Activated T-cell treated with anti-CD3 and anti-CD28 coated beads for 48 hours (primary cell): ENCODE measurements around the gene SCGB1D1.
"Not testable (repeated sequence)": the region's sequence is repeated elsewhere in the genome, so short reads cannot be mapped to it uniquely, and the experiment has no call there.

Source experiments
- DNase-seq: peaks from one replicate; pipeline ENCODE4 v3.0.0-alpha.2; 2020; ENCODE audit warnings: low read depth

The SCGB1D1 gene

GRCh38 chr11:62166371-62166770 is 23.6 kb upstream of the SCGB1D1 start:
- no peak for DNase-seq

GRCh38 chr11:62169448-62169847 is 20.6 kb upstream of the SCGB1D1 start:
- DNase-seq = no peak

DNA sequence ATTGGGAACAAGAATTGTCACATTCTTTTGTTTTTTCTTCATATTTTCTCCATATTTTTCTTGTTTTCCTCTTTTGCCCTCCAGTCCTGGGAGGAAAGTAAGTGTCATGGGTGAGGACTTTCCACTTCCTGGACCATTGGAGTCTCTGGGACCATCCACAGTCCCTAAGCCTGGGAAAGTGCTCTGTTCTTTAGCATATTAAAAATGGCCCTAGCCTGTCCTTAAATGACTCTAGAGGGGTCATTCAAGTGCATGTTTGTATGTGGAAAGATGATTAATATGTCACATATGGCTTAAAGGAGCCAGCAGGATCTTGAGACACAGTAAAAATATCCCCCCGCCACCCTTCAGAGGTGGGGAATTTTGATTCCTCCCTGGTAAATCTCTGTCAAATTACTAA is 20.1 kb upstream of the SCGB1D1 start:
- DNase-seq = no peak

GRCh38 chr11:62171261-62171723 is 18.7 kb upstream of the SCGB1D1 start:
- peak; percentile 56 for DNase-seq

DNA sequence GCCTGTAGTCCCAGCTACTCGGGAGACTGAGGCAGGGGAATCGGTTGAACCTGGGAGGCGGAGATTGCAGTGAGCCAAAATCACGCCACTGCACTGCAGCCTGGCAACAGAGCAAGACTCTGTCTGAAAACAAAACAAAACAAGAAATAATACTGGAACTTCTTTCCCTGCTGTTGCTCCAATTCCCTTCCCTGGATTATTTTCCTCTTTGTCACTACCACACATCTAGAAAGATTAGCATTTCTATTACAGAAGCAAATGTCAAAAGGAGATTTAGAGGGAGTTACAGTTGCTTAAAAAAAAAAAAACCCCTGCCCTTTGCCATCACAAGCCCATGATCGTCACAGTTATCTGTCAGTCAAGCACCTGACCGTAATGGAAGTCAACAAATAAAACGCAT is 17.7 kb upstream of the SCGB1D1 start:
- no peak for DNase-seq

DNA sequence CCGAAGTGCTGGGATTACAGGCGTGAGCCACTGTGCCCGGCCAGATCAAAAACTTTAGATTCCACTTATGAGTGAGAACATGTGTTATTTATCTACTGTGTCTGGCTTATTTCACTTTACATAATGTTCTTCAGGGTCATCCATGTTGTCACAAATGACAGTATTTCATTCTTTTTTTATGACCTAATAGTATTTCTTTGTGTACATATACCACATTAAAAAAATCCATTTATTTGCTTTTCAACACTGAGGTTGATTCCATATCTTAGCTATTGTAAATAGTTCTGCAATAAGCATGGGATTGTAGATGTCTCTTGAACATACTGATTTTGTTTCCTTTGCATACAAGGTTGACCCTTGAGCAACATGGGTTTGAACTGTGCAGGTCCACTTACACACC is 13.2 kb upstream of the SCGB1D1 start:
- no peak for DNase-seq

DNA sequence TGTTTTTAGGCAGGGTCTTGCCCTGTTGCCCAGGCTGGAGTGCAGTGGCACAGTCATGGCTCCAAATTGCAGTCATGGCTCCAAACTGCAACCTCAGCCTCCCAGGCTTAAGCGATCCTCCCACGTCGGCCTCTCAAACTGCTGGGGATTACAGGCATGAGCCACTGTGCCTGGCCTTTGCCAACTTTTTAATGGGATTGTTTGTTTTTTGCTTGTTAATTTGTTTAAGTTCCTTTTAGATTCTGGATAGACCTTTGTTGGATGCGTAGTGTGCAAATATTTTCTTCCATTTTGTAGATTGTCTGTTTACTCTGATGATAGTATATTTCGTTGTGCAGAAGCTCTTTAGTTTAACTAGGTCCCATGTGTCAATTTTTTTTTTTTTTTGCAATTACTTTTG is 10.0 kb upstream of the SCGB1D1 start:
- DNase-seq = no peak

DNA sequence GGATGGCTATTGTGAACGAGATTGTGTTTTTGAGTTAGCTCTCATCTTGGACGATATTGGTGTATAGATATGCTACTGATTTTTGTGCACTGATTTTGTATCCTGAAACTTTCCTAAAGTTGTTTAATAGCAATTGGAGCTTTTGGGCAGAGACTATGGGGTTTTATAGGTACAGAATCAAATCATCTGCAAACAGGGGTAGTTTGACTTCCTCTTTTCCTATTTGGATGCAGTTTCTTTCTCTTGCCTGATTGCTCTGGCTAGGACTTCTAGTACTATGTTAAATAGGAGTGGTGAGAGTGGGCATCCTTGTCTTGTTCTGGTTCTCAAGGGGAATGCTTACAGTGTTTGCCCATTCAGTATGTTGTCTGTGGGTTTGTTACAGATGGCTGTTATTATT is 8.9 kb upstream of the SCGB1D1 start:
- DNase-seq = no peak

DNA sequence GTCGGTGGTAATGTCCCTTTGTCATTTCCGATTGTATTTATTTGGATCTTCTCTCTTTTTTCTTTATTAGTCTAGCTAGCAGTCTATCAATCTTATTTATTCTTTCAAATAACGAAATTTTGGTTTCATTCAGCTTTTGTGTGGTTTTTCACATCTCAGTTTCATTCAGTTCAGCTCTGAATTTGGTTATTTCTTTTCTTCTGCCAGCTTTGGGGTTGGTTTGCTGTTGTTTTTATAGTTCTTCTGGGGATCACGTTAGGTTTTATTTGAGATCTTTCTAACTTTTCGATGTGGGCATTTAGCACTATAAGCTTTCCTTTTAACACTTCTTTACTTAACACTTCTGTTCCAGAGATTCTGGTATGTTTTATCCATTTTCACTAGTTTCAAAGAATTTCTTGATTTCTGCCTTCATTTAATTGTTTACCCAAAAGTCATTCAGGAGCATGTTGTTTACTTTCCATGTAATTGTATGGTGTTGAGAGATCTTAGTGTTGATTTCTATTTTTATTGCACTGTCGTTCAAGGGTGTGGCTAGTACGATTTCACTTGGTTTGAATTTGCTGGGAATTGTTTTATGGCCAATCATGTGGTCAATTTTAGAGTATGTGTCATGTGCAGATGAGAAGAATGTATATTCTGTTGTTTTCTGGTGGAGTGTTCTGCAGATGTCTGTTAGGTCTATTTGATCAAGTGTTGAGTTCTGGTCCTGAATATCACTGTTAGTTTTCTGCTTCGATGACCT is 7.7 kb upstream of the SCGB1D1 start:
- DNase-seq = no peak

DNA sequence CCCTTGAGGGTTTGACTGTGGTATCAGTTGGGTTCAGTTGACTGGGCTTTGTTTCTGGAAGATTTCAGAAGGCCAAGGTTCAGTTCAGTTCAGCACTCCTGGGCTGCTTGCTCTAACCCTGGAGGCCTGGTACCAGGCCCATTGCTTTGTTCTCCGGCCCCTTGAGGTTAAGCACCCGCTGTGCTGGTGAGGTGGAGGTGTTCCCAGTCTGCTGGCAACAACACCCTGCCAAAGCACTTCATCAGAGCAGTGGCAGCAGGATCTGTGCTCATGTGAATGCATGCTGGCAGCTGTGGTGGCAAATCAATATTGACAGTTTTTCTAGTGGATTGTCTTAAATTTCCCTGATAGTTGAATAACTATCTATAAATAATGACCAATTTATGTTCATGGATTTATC is 3.8 kb upstream of the SCGB1D1 start:
- DNase-seq = no peak

GRCh38 chr11:62193952-62194351 is 3.9 kb downstream of the SCGB1D1 start:
- no peak for DNase-seq

- not testable (repeated sequence) for DNase-seq
These were observed 5.0 kb downstream of the SCGB1D1 start for GRCh38 chr11:62195010-62195409.

- DNase-seq = no peak
These were observed 5.9 kb downstream of the SCGB1D1 start for GRCh38 chr11:62195945-62196344.

GRCh38 chr11:62197400-62197799 is 7.4 kb downstream of the SCGB1D1 start:
- not testable (repeated sequence) for DNase-seq

GRCh38 chr11:62201376-62201775 is 11.4 kb downstream of the SCGB1D1 start:
- DNase-seq = no peak

- no peak for DNase-seq
These were observed 12.9 kb downstream of the SCGB1D1 start for GRCh38 chr11:62202910-62203309.

GRCh38 chr11:62204430-62204829 is 14.4 kb downstream of the SCGB1D1 start:
- no peak for DNase-seq

DNA sequence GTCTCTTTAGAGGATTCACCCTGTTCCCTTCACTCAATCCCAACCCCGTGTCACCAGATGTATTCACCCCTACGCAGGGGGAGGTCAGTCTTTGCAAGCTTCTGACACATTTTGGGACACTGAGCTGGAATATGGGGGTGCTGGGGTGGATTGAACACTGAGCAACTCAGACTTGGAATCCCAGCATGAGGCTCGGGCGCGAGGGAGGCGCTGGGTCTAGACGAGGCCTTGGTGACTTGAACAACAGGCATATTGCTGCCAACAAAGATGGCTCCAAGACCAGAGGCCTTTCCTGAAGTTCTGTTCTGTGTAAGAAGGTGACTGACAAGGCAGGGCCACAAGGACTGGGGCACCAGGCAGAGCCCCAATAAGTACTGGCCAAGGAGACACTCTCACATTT is 15.4 kb downstream of the SCGB1D1 start:
- no peak for DNase-seq

- DNase-seq = not testable (repeated sequence)
These were observed 16.5 kb downstream of the SCGB1D1 start for GRCh38 chr11:62206276-62207066.

- DNase-seq = no peak
These were observed 18.7 kb downstream of the SCGB1D1 start for GRCh38 chr11:62208785-62209144.

DNA sequence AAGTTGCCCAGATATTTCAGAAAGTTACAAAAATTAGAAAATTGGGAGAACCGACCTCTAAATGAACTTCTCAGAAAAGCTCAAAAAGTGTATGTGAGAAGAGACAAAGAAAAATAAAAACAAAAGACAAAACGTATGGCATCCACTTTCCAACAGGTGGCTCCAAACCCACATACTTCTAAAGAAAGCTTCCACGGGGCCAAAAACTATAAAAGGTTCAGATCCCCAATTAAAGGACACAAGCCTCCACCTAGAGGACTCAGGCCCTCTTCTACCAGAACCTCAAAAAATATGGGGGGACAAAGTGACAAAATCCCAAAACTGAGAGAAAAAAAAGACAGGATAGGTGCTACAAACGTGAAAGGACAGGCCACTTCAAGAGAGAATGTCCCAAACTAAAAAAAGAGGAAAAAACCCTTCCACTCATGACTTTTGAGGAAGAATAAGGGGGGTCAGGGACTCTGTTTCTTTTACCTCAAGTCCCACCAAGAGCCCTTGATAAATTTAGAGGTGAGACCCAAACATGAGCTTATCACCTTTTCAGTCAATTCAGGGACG is 27.3 kb downstream of the SCGB1D1 start:
- no peak for DNase-seq

DNA sequence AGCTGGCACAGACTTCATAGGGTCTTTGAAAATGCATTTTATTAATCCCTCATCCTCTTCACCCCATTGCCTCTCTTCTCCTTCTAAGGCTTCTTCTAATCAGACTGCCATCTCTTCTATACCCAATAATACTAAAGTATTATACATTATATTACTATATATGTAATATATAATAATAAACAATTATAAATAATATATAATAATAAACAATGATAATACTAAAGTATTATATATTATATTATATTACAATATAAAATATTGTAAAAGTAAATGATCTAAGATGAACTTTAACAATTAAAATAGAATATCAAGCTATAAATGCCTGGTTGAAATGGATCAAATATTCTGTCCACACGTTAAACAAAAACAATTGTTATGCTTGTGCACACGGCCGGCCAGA is 31.5 kb downstream of the SCGB1D1 start:
- no peak for DNase-seq

- no peak for DNase-seq
These were observed 33.1 kb downstream of the SCGB1D1 start for GRCh38 chr11:62223095-62223494.
